Heart left ventricle (tissue), 16 donors: ENCODE data around the gene RAVER2. TPM values are rescaled to one million over a fixed set of nuclear protein-coding genes. Genes with fewer than 3 reads are reported as not detected.

Experiments
- ATAC-seq, 4 donors: fragments of 200-7000 bp; cut with Tn5 transposase; one replicate each; pipeline ENCODE4 v1.9.1; 2020 to 2022; ENCODE audit warnings: moderate library complexity in 4 of 4, mild to moderate bottlenecking in 3 of 4, moderate number of reproducible peaks in 1 of 4
- DNase-seq, 5 donors: peaks; one replicate each; pipeline ENCODE4 v3.0.0-alpha.2; 2020
- H3K27ac ChIP-seq, 12 donors: fragments of 200-600 bp; sonication (generic) in 4 of 12; one replicate each; pipeline versions ENCODE4 v1.5.0 to v1.8.0; 2016 to 2022; ENCODE audit warnings: mild to moderate bottlenecking in 2 of 12
- H3K27me3 ChIP-seq, 9 donors: fragments of 200-600 bp; sonication (generic) in 2 of 9; one replicate each; pipeline versions ENCODE4 v1.5.1 to v1.8.0; 2016 to 2022; ENCODE audit warnings: mild to moderate bottlenecking in 3 of 9
- H3K36me3 ChIP-seq, 9 donors: fragments of 200-600 bp; sonication (generic) in 2 of 9; one replicate each; pipeline versions ENCODE4 v1.5.0 to v1.8.0; 2018 to 2022; ENCODE audit warnings: mild to moderate bottlenecking in 2 of 9
- H3K4me1 ChIP-seq, 12 donors: fragments of 200-600 bp; sonication (generic) in 4 of 12; one replicate each; pipeline versions ENCODE4 v1.5.0 to v1.8.0; 2016 to 2022; ENCODE audit warnings: mild to moderate bottlenecking in 3 of 12
- H3K4me3 ChIP-seq, 12 donors: fragments of 200-600 bp; sonication (generic) in 4 of 12; one replicate each; pipeline versions ENCODE4 v1.5.0 to v1.8.0; 2017 to 2022; ENCODE audit warnings: mild to moderate bottlenecking in 9 of 12, moderate library complexity in 4 of 12
- H3K9me3 ChIP-seq, 12 donors: fragments of 200-600 bp; sonication (generic) in 4 of 12; one replicate each; pipeline versions ENCODE4 v1.5.0 to v1.8.0; 2016 to 2022; ENCODE audit warnings: mild to moderate bottlenecking in 1 of 12
- CTCF ChIP-seq, 12 donors: fragments of 200-600 bp; sonication (generic) in 4 of 12; IDR thresholded peaks; one replicate each; pipeline versions ENCODE4 v1.5.0 to v1.8.0; 2018 to 2022; ENCODE audit warnings: antibody characterized with exemption in 12 of 12, mild to moderate bottlenecking in 5 of 12
- POLR2A ChIP-seq, 2 donors: fragments of 450-650 bp; IDR thresholded peaks; one replicate each; pipeline ENCODE4 v1.6.1; 2017; ENCODE audit warnings: antibody characterized with exemption in 2 of 2, mild to moderate bottlenecking in 2 of 2, moderate library complexity in 2 of 2
- WGBS, 4 donors: extraction: QIAGEN DNeasy Blood & Tissue Kit in 2 of 4; methylation state at CpG; one replicate each; pipeline versions ENCODE4 v1.1.5 to v1.1.7; 2013 to 2018; 5-methylcytosine and 5-hydroxymethylcytosine counted together
- intact Hi-C, 10 donors: fragments of 100-400 bp; cut with DNase I; formaldehyde crosslinking; loops; one replicate each; pipeline versions ENCODE4 v1.11.1 to v1.14.2; 2022
- long read RNA-seq, 3 donors: library from polyadenylated mRNA; unstranded; transcript quantifications; one replicate each; pipeline ENCODE4 v2.0.0, GENCODE V29; 2020 to 2021
- polyA plus RNA-seq, 2 donors: library from polyadenylated mRNA; stranded (reverse); fragments of 200-250 nt; gene quantifications; one replicate each; pipeline ENCODE4 v1.2.3, GENCODE V29; 2013
- total RNA-seq, 9 donors: library from RNA; depleted of rRNA in 2 of 9; stranded (reverse); fragments of >200 nt in 2 of 9; fragmentation: NEBNext Ultra II Directional in 3 of 9; extraction: Animal tissue kit (Norgen Biotek cat#: 25700) in 3 of 9; gene quantifications; one replicate each; pipeline versions ENCODE4 v1.1.0 to v1.2.4, GENCODE V29; 2016 to 2023
- donor health status: ischemic (EF 13 %, LVEDD 7.1; RV severe dilation, severe dysfunction).
- donor health status: healthy with polysubstance abuse.
- donor health status: DM: no; HTN: yes; CAD: no.
- donor health status: DM: no; HTN: no; CAD: no.
- donor health status: ischemic (EF 25% LVEDD 6.9; RV normal size, moderate dysfunction).
- donor health status: ischemic (EF 25% LVEDD 5.7; RV mildly dilated, moderate dysfunction).
- donor health status: healthy.
- donor health status: DM: yes; HTN: yes; CAD: no.
- donor health status: ischemic (EF 35%, LVEDD 5.7; RV mildly dilated, moderate dysfunction).
- donor health status: nonischemic (EF 11% LVEDD 7.7; RV severe dilation, severe dysfunction).
- donor health status: DM: yes; HTN: yes; CAD: no.
- donor health status: PGD.
- donor health status: ischemic (EF 29% LVEDD 5.4; RV normal size, mild dysfunction).
- donor health status: nonischemic (EF 23%, LVEDD 6.1; RV moderate dilation, normal function).

Gene RAVER2
- 10 to 100 TPM; 16.5 to 25.8 (median 20.4) TPM for total RNA-seq
- 1 to 10 TPM; 6.3 to 9.9 TPM for polyA plus RNA-seq
- long read RNA-seq, donor 1, full-length matches to known transcripts, result 40 of 54 reads
- long read RNA-seq, donor 1, partial matches to known transcripts, result 8 of 54 reads
- long read RNA-seq, donor 1, other reads (novel, unspliced or antisense), result 6 of 54 reads
- long read RNA-seq, donor 2, full-length matches to known transcripts, result 2 of 24 reads
- long read RNA-seq, donor 2, partial matches to known transcripts, result 10 of 24 reads
- long read RNA-seq, donor 2, other reads (novel, unspliced or antisense), result 12 of 24 reads
- long read RNA-seq, donor 3, full-length matches to known transcripts, result 31 of 42 reads
- long read RNA-seq, donor 3, partial matches to known transcripts, result 8 of 42 reads
- long read RNA-seq, donor 3, other reads (novel, unspliced or antisense), result 3 of 42 reads

- WGBS, 4 donors, result 0 to 2% (median 1%) methylated on average over 13 to 76 of the region's 76 CpGs
- peak; percentile 78 to 88 (median 83) for DNase-seq
- intact Hi-C loops, result loop anchor here in 9 of 10 donors (1.0 to 10.0 kb wide), 6 partner anchors 57 to 80 kb away; no protein-coding TSS in a partner anchor
These were observed at the start of gene RAVER2 for GRCh38 chr1:64744492-64745180. TSS of gene RAVER2 (plus strand) at chr1:64745075. CDS start at chr1:64745173, 98 bp downstream.

GRCh38 chr1:64696879-64697278, 48.0 kb upstream of the RAVER2 start:
- H3K27me3 ChIP-seq, result no peaks in the 10 kb centered on the region
- DNase-seq (no peak), ATAC-seq (no peak)
- peaks cover 0 to 4% (median 0%) of the 10 kb centered on the region in 12 donors for H3K4me1 ChIP-seq
- H3K27ac ChIP-seq, result no peak overlapping the region
- no peak overlapping the region for H3K4me3 ChIP-seq
- intact Hi-C loops, result no loop called here
- H3K9me3 ChIP-seq, result no peaks in the 10 kb centered on the region
- no peak for TF ChIP-seq CTCF (IDR thresholded peaks at IDR 0.05)
- no peak for TF ChIP-seq POLR2A (IDR thresholded peaks at IDR 0.05)
- H3K36me3 ChIP-seq, result peaks cover 0 to 21% (median 2%) of the 10 kb centered on the region in 9 donors
- WGBS, 4 donors, result 88 to 97% (median 94%) methylated on average over 3 of the region's 3 CpGs

More at GRCh38 chr1:64744492-64745180, at the start of gene RAVER2:
- no peaks in the 10 kb centered on the region for H3K36me3 ChIP-seq
- H3K4me1 ChIP-seq, result peaks cover 0 to 41% (median 18%) of the 10 kb centered on the region in 12 donors
- no peaks in the 10 kb centered on the region for H3K27me3 ChIP-seq
- H3K9me3 ChIP-seq, result no peaks in the 10 kb centered on the region
- peak; percentile 75 to 91 (median 88) for ATAC-seq
- peak within 1 kb of the TSS; percentile 66 to 96 (median 86) for H3K4me3 ChIP-seq
- H3K27ac ChIP-seq, result peak within 1 kb of the TSS; percentile 62 to 88 (median 84)
- TF ChIP-seq CTCF (IDR thresholded peaks at IDR 0.05) (peak in 11 of 12 donors; percentile 14 to 71 (median 53)), POLR2A (IDR thresholded peaks at IDR 0.05) (peak in 1 of 2 donors; percentile 20)

GRCh38 chr1:64699327-64699726, 45.5 kb upstream of the RAVER2 start:
- no peak for TF ChIP-seq POLR2A (IDR thresholded peaks at IDR 0.05)
- TF ChIP-seq CTCF (IDR thresholded peaks at IDR 0.05), result no peak
- peaks cover 0 to 6% (median 0%) of the 10 kb centered on the region in 12 donors for H3K4me1 ChIP-seq
- H3K27me3 ChIP-seq, result no peaks in the 10 kb centered on the region
- ATAC-seq, result no peak
- H3K9me3 ChIP-seq, result peaks cover 0 to 6% (median 0%) of the 10 kb centered on the region in 12 donors
- H3K36me3 ChIP-seq, result peaks cover 0 to 3% (median 0%) of the 10 kb centered on the region in 9 donors
- intact Hi-C loops, result no loop called here
- WGBS, 4 donors, result 70 to 81% (median 72%) methylated on average over 8 of the region's 8 CpGs
- no peak overlapping the region for H3K4me3 ChIP-seq
- no peak for DNase-seq
- no peak overlapping the region for H3K27ac ChIP-seq

GRCh38 chr1:64701071-64701470, 43.8 kb upstream of the RAVER2 start:
- 83 to 96% (median 94%) methylated on average over 5 of the region's 5 CpGs for WGBS, 4 donors
- H3K9me3 ChIP-seq, result peaks cover 0 to 6% (median 0%) of the 10 kb centered on the region in 12 donors
- H3K27ac ChIP-seq, result no peak overlapping the region
- TF ChIP-seq POLR2A (IDR thresholded peaks at IDR 0.05) (no peak), CTCF (IDR thresholded peaks at IDR 0.05) (no peak)
- DNase-seq (no peak), ATAC-seq (no peak)
- H3K4me1 ChIP-seq, result peaks cover 0 to 6% (median 0%) of the 10 kb centered on the region in 12 donors
- intact Hi-C loops, result no loop called here
- no peaks in the 10 kb centered on the region for H3K36me3 ChIP-seq
- no peaks in the 10 kb centered on the region for H3K27me3 ChIP-seq
- no peak overlapping the region for H3K4me3 ChIP-seq
